Measurements from ENCODE around the gene WIPF3.

WIPF3 gene

DNA sequence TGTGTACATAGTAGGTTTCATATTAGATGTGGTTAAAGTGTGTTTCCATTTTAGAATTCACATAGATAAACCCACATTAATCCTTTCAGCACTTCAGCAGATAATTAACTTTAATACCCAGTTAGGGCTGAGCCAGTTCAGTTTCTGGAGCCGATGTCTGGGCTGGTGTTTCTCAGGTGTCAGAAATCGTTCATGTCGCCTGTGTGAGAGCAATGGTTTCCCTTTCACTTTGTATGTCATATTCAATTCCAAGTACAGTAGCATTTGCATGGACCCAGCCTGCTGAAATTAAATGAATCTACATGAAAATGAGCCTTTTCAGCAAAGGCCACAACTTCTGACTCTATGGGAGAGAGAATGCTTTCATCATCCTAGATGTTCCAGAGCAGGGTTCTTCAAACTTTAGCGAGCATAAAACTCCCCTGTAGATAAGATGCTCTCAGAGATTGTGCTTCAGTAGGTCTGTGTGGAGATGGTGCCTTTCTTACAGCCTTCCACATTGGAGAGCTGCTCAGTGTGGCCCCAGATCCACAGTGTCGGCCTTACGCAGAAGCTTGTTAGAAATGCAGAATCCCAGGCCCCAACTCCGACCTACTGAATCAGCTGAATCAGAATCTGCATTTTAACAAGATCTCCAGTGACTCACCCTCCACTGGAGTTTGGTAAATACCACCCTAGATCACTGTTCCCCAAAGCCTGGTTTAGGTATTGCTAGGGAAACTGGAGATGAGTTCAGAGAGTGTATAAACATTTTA lies 19.6 kb downstream of the WIPF3 start:
- Mint-ChIP-seq H3K27me3 (ENCODE audit: low read depth) (peaks cover 9% of the 10 kb centered on the region), H3K4me1 (ENCODE audit: low read depth) (no peaks in the 10 kb centered on the region), H3K9me3 (no peaks in the 10 kb centered on the region), H3K4me3 (no peak overlapping the region), H3K27ac (no peak overlapping the region), H3K36me3 (ENCODE audit: low read depth) (no peaks in the 10 kb centered on the region)

DNA sequence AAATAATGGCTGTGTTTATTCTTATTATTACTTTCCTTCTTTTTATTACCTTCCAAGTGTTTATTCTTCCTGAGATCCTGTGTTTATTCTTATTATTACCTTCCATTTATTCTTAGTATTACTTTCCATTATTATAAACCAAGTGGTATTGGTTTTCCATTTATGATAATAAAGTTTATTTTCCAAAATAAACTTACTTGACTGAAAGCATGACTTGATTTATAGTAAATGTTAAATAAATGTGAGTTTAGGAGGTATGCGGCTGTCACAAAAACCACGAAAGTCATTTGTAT lies 20.2 kb downstream of the WIPF3 start:
- no peaks in the 10 kb centered on the region for H3K9me3 Mint-ChIP-seq
- peaks cover 8% of the 10 kb centered on the region for H3K27me3 Mint-ChIP-seq (ENCODE audit: low read depth)
- H3K4me3 Mint-ChIP-seq: no peak overlapping the region
- H3K36me3 Mint-ChIP-seq (ENCODE audit: low read depth): no peaks in the 10 kb centered on the region
- no peak overlapping the region for H3K27ac Mint-ChIP-seq
- no peaks in the 10 kb centered on the region for H3K4me1 Mint-ChIP-seq (ENCODE audit: low read depth)

DNA sequence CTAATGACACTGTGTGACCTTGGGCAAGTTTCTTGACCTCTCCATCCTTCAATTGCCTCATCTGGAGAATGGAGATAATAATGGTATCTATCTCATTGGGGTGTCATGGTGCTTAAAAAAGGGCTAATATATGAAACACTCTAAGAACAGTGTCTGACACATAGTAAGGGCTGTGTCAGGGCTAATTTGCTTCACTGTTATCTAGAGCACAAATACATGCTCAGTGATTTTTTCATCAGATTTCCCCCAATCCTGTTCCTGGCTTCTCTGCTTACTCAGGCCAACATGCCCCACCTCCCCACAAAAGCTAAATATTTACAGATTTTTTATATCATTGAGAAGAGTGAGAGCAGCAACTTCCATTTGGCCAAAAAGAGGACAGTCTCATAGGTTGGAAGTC lies 20.6 kb downstream of the WIPF3 start:
- peaks cover 7% of the 10 kb centered on the region for H3K27me3 Mint-ChIP-seq (ENCODE audit: low read depth)
- H3K27ac Mint-ChIP-seq: no peak overlapping the region
- H3K36me3 Mint-ChIP-seq (ENCODE audit: low read depth): no peaks in the 10 kb centered on the region
- H3K4me3 Mint-ChIP-seq: no peak overlapping the region
- H3K9me3 Mint-ChIP-seq: no peaks in the 10 kb centered on the region
- H3K4me1 Mint-ChIP-seq (ENCODE audit: low read depth): no peaks in the 10 kb centered on the region

DNA sequence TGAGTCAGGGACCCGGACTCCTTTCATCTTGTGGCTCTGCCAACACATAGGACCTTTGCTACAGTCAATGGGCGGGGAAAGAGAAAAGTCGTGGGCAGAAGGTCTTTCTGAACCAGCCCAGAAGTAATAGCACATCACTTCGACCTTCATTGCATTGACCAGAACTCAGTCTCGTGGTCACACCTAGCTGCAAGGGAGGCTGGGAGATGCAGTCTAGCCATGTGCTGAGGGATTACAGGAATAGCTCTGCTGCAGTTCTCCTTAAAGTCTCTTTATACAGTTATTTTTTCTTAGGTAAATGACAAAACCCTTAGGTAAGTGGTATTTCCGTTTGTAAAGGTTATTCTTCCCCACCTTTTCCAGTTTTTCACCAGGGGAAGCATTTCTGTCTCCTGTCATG lies 25.4 kb downstream of the WIPF3 start:
- Mint-ChIP-seq H3K27me3 (ENCODE audit: low read depth) (peaks cover 3% of the 10 kb centered on the region), H3K4me1 (ENCODE audit: low read depth) (no peaks in the 10 kb centered on the region), H3K4me3 (no peak overlapping the region), H3K27ac (no peak overlapping the region), H3K9me3 (no peaks in the 10 kb centered on the region), H3K36me3 (ENCODE audit: low read depth) (no peaks in the 10 kb centered on the region)

DNA sequence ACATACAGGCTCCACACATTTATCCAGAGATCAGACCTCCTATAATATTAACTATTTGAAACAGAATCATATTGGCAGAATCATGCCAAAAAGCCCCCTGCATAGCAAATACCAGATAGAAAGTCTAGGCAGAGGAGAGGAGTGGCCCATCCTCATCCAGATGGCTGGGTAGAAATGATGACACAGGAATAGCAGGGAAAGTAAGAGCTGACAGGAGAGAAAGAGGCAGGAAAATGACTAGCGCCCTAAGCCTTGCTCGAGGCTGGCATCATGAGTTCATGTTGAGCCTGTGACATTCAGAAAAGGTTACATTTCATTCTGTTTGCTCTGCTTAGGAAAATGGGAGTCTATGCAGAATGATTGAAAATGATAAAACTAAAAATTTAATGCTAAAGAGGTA lies 27.6 kb downstream of the WIPF3 start:
- Mint-ChIP-seq H3K36me3 (ENCODE audit: low read depth) (no peaks in the 10 kb centered on the region), H3K27ac (no peak overlapping the region), H3K4me1 (ENCODE audit: low read depth) (no peaks in the 10 kb centered on the region), H3K9me3 (no peaks in the 10 kb centered on the region), H3K27me3 (ENCODE audit: low read depth) (peaks cover 3% of the 10 kb centered on the region), H3K4me3 (no peak overlapping the region)

DNA sequence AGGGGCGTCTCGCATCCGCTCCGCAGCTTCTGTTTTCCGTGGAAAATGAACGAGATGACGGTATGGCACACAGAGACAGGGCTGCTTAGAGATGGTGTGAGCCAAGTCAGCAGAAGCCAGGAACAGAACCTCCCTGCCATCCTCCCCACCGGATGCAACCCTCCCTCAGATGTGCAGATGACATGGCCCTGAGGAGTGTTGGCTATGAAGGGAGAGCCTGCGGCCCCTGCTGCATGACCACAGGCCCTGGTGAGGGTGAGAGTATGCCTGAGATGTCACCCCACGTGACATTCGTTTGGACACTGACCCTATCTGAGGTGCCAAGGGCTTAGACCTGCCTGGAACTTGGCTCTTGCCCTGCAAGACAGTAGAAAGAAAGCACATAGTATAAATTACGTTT lies 29.4 kb downstream of the WIPF3 start:
- no peak overlapping the region for H3K27ac Mint-ChIP-seq
- H3K4me1 Mint-ChIP-seq (ENCODE audit: low read depth): no peaks in the 10 kb centered on the region
- H3K9me3 Mint-ChIP-seq: no peaks in the 10 kb centered on the region
- H3K4me3 Mint-ChIP-seq: no peak overlapping the region
- H3K36me3 Mint-ChIP-seq (ENCODE audit: low read depth): no peaks in the 10 kb centered on the region
- peaks cover 8% of the 10 kb centered on the region for H3K27me3 Mint-ChIP-seq (ENCODE audit: low read depth)

DNA sequence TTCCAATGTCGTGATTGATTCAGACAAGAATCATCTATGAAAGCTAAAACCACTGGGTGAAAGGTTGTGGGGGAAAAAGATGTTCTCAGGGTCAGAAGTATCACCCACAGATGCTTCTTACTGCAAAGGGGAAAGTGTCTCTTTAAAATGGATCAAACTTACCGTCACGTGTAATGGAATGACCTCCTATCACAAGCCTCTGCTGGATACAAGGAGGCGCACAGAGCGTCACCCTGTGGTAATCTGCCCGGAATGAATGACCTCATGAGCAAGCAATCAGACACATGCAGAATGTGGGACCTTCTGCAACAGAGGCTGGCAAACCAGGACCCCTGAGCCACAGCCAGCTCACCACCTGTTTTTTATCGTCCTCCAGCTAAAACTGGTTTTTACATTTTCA lies 33.0 kb downstream of the WIPF3 start:
- H3K27me3 Mint-ChIP-seq (ENCODE audit: low read depth): peaks cover 4% of the 10 kb centered on the region

DNA sequence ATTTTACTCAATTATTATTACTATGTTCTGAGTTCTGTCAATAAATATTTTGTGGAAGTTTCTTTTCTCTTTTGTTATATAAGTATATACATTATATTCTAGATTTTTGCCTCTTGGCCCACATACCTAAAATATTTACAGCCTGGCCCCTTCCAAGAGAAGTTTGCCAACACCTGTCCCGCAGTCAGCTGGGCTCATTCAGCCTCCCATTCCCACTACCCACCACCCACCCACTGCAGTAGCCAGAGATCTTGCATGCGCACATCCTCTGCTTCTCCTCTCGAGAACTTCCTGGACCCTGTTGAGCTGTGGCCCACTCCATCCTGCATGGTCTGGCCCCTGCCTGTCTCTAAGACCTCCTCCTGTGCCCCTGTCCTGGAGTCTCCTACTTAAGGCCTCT lies 33.6 kb downstream of the WIPF3 start:
- no peaks in the 10 kb centered on the region for H3K36me3 Mint-ChIP-seq (ENCODE audit: low read depth)
- H3K27ac Mint-ChIP-seq: no peak overlapping the region
- H3K9me3 Mint-ChIP-seq: no peaks in the 10 kb centered on the region
- H3K4me3 Mint-ChIP-seq: no peak overlapping the region
- H3K27me3 Mint-ChIP-seq (ENCODE audit: low read depth): peaks cover 4% of the 10 kb centered on the region
- H3K4me1 Mint-ChIP-seq (ENCODE audit: low read depth): no peaks in the 10 kb centered on the region

More for the DNA sequence above, 33.0 kb downstream of the WIPF3 start:
- Mint-ChIP-seq H3K36me3 (ENCODE audit: low read depth) (no peaks in the 10 kb centered on the region), H3K27ac (no peak overlapping the region), H3K4me1 (ENCODE audit: low read depth) (no peaks in the 10 kb centered on the region), H3K4me3 (no peak overlapping the region), H3K9me3 (no peaks in the 10 kb centered on the region)

DNA sequence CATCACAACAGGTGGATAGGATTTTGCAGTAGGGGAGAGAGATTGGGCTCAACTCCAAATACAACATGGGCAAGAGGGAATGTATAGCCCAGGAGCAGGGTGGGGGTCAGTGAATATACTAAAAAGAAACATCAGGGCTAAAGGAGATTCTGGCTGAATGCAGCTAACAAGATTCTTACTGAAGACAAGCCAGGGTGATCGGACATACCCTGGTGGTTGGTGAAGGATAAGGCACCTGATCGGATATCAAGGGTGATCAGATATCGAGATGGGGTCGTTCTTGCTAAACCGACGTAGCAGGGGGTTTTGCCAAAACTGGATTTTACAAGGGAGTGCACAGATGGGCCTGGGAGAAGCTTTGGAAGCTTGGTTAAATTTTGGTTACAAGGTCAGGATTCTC lies 34.4 kb downstream of the WIPF3 start:
- Mint-ChIP-seq H3K4me1 (ENCODE audit: low read depth) (no peaks in the 10 kb centered on the region), H3K4me3 (no peak overlapping the region), H3K27ac (no peak overlapping the region), H3K36me3 (ENCODE audit: low read depth) (no peaks in the 10 kb centered on the region), H3K9me3 (no peaks in the 10 kb centered on the region), H3K27me3 (ENCODE audit: low read depth) (peaks cover 4% of the 10 kb centered on the region)

DNA sequence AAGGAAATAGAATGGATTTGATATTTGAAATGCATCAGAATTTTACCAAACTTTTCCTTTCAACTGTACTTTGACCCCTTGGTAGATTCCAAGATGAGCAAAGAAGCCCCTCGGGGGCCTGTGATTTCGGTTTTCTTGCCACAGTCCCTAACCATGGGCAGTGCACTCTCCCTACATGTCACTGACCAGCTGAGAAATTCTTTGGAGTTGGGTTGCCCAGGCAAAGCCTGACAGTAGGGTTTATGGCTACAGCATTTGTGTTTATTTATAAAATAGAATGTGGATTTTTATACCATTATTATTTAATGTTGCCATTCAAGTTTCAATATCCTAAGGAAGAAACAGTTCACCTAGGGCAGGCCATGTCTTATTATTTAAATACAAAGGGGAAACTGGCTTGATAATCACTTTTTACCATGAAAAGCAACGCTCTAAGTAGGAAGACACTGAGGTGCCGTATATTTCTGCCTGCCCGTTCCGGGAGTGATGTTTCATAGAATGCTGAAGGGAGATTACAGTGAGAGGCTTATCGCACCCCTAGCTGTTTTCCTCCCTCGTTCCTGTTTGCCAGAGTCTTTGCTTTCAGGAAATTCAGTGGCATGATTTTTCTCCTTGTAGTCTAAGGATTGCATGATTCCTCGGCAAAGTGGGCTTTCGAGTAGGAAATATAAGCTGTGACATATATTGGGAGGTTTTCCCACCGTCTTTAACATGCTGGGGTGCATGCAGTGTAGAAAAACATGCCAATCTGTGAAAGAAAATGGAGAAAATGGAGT lies 35.8 kb downstream of the WIPF3 start:
- H3K9me3 Mint-ChIP-seq: no peaks in the 10 kb centered on the region
- H3K27ac Mint-ChIP-seq: no peak overlapping the region
- peaks cover 4% of the 10 kb centered on the region for H3K27me3 Mint-ChIP-seq (ENCODE audit: low read depth)
- H3K4me1 Mint-ChIP-seq (ENCODE audit: low read depth): no peaks in the 10 kb centered on the region
- H3K4me3 Mint-ChIP-seq: no peak overlapping the region
- H3K36me3 Mint-ChIP-seq (ENCODE audit: low read depth): no peaks in the 10 kb centered on the region

DNA sequence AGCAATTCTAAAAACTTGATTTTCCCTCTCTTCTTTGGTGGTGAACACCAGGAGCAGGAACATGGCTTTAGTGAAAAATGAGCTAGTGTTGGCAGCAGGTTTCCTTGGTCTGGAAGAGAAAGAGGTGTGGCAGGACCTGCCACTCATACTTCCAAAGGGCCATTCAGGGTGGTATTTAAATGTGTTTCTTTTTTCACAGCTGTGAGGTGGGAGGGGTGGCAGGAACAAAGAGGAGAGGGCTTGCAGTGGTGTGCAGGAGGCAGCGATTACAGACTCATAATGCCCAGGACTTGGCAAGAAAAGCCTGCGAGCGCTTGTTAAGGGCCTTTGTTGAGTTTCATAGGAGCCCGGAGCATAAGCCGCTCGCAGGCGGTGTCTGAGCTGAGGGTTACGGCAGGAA lies 36.8 kb downstream of the WIPF3 start:
- Mint-ChIP-seq H3K27me3 (ENCODE audit: low read depth) (peaks cover 11% of the 10 kb centered on the region), H3K4me3 (no peak overlapping the region), H3K4me1 (ENCODE audit: low read depth) (no peaks in the 10 kb centered on the region), H3K9me3 (no peaks in the 10 kb centered on the region), H3K36me3 (ENCODE audit: low read depth) (no peaks in the 10 kb centered on the region), H3K27ac (no peak overlapping the region)

DNA sequence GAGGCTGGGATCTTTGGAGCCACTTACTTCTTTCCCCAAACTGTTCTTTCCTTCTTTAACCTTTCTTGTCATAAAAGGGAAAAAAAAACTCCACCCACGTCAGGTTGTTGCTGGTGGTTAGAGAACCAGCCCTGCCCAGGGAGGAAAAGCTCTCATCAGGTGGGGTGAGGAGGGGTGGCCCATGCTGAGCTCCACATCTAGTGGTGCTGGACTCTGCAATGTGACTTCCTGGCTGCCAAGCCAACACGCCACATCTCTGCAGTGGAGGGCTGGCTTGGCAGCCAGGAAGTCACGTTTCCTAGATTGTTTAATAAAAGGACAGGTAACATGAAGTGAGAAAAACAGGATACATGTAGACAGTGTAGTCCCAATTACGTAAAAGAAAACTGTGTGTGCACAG lies 37.4 kb downstream of the WIPF3 start:
- Mint-ChIP-seq H3K27me3 (ENCODE audit: low read depth) (peaks cover 11% of the 10 kb centered on the region), H3K4me1 (ENCODE audit: low read depth) (no peaks in the 10 kb centered on the region), H3K36me3 (ENCODE audit: low read depth) (no peaks in the 10 kb centered on the region), H3K9me3 (no peaks in the 10 kb centered on the region), H3K27ac (no peak overlapping the region), H3K4me3 (no peak overlapping the region)

DNA sequence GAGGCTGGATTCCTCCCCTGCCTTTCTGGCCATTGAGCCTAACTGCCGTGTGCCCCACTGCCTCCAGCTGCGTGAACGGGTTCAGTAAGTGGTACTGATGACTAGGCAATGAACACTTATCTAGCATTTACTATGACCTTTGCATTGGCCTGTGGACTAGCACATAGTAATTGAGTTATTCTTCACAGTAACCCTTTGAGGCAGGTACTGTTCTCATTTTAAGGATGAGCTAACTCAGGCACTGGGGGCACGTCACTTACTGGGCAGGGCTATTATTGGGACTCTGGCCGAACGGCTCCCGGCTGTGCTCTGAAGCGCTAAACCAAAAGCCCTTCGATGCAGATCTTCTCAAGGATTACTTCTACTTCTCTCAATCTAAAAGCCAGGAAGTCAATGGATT lies 38.3 kb downstream of the WIPF3 start:
- Mint-ChIP-seq H3K4me3 (no peak overlapping the region), H3K27me3 (ENCODE audit: low read depth) (peaks cover 11% of the 10 kb centered on the region), H3K36me3 (ENCODE audit: low read depth) (no peaks in the 10 kb centered on the region), H3K9me3 (no peaks in the 10 kb centered on the region), H3K4me1 (ENCODE audit: low read depth) (no peaks in the 10 kb centered on the region), H3K27ac (no peak overlapping the region)

DNA sequence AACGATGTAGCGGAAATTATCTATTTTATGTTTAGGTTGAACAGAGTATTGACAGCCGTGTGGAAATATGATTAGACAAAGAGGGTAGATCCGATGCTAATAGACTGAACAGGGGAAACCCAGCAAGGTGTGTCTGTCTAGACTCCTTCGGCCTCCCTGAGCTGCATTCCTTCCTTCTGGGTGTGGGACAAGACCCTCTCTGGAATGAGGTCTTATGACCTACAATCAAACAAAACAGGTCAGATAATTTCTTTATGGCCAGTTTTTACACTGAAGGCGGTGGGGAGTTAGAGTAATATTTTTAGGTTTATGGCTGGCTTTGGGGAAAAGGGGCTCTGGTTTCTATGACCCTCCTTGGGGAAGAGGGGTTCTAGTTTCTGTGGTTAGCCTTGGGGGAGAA lies 41.2 kb downstream of the WIPF3 start:
- Mint-ChIP-seq H3K4me1 (ENCODE audit: low read depth) (no peaks in the 10 kb centered on the region), H3K27me3 (ENCODE audit: low read depth) (peaks cover 7% of the 10 kb centered on the region), H3K9me3 (no peaks in the 10 kb centered on the region), H3K27ac (no peak overlapping the region), H3K36me3 (ENCODE audit: low read depth) (no peaks in the 10 kb centered on the region), H3K4me3 (no peak overlapping the region)

DNA sequence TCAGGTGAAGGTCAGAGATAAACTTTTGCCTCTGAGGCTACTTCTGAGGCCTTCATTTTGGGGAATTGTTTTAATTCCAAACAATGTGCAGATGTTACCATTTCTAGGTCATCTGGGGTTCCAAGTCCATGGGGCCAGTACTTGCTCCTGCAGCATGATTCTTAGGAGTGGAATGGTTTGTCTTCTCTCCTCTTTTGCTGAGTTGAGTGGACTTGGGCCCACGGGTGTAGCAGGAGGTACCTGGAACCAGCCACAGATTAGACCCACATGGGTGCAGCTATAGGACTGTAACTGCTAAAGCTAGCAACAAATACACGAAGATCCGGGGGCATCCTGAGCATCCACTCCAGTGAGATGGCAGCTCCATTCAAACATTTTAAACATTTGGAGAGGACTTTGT lies 41.6 kb downstream of the WIPF3 start:
- Mint-ChIP-seq H3K27me3 (ENCODE audit: low read depth) (peaks cover 7% of the 10 kb centered on the region), H3K4me1 (ENCODE audit: low read depth) (no peaks in the 10 kb centered on the region), H3K9me3 (no peaks in the 10 kb centered on the region), H3K27ac (no peak overlapping the region), H3K36me3 (ENCODE audit: low read depth) (no peaks in the 10 kb centered on the region), H3K4me3 (no peak overlapping the region)

All from T-helper 1 cell treated with Interleukin-12 subunit alpha and Interleukin-12 subunit beta and Interleukin-4 antibody, amounts not matched to agents 30 μg/mL and 1 μg/mL, for 36 hours (primary cell).